ENCODE results near the gene DOC2A.

Gene DOC2A

GRCh38 chr16:29984764-29985147 lies 26.1 kb downstream of the DOC2A start:
- H2AFZ ChIP-seq (ENCODE audit: low read length) = no peak overlapping the region
- no peak overlapping the region for H3K9ac ChIP-seq (ENCODE audit: low read depth, low read length, poor library complexity)
- H3K4me1 ChIP-seq (ENCODE audit: control insufficient read depth in 2 of 2, insufficient read depth in 1 of 2, low read depth in 1 of 2, low read length in 2 of 2) = no peaks in the 10 kb centered on the region
- no peak overlapping the region for H2BK5ac ChIP-seq (ENCODE audit: low read length)
- no peaks in the 10 kb centered on the region for H3K9me3 ChIP-seq (replicated peaks in 1 of 2; ENCODE audit: control insufficient read depth in 2 of 2, insufficient read depth in 1 of 2, low read depth in 1 of 2, low read length in 2 of 2)
- no peak overlapping the region for H3K27ac ChIP-seq (replicated peaks; ENCODE audit: low read length)
- no peak for DNase-seq (ENCODE audit: low spot score)
- no peak overlapping the region for H3K14ac ChIP-seq (ENCODE audit: low read length)
- H4K91ac ChIP-seq (ENCODE audit: low read depth, low read length, poor library complexity) = no peak overlapping the region
- H2BK120ac ChIP-seq (ENCODE audit: low read depth, low read length) = no peak overlapping the region
- H3K4me3 ChIP-seq (ENCODE audit: low read length in 2 of 2) = no peak overlapping the region
- WGBS, 2 donors (ENCODE audit: extremely low coverage in 2 of 2, insufficient read length in 2 of 2, insufficient replicate concordance in 1 of 2) = no CpG with 5 or more reads among the region's 5 CpGs
- no peak overlapping the region for H3K4me2 ChIP-seq (ENCODE audit: insufficient read depth, low read length, poor library complexity, severe bottlenecking)
- no peak overlapping the region for H4K8ac ChIP-seq (ENCODE audit: low read depth, low read length)
- H3K23ac ChIP-seq (ENCODE audit: low read depth, low read length, poor library complexity) = no peak overlapping the region
- H3K4ac ChIP-seq (ENCODE audit: low read length) = no peak overlapping the region
- H2BK15ac ChIP-seq (ENCODE audit: low read length) = no peak overlapping the region
- no peak overlapping the region for H3K18ac ChIP-seq (ENCODE audit: low read length)
- no peak overlapping the region for H2AK5ac ChIP-seq (ENCODE audit: low read depth, low read length)
- H3K36me3 ChIP-seq (replicated peaks in 1 of 2; ENCODE audit: control insufficient read depth in 2 of 2, insufficient read depth in 2 of 2, low read length in 2 of 2) = peaks cover 77 to 100% of the 10 kb centered on the region in 2 donors
- peaks cover 2% of the 10 kb centered on the region for H3K79me1 ChIP-seq (ENCODE audit: low read depth, low read length)
- H2BK12ac ChIP-seq (ENCODE audit: low read length) = no peak overlapping the region
- no peaks in the 10 kb centered on the region for H3K27me3 ChIP-seq (ENCODE audit: control insufficient read depth in 3 of 3, insufficient read depth in 3 of 3, low read depth in 1 of 3, low read length in 3 of 3)

GRCh38 chr16:29984137-29984763 lies 26.6 kb downstream of the DOC2A start:
- H3K79me1 ChIP-seq (ENCODE audit: low read depth, low read length) = peaks cover 2% of the 10 kb centered on the region
- WGBS, 2 donors (ENCODE audit: extremely low coverage in 2 of 2, insufficient read length in 2 of 2, insufficient replicate concordance in 1 of 2) = no CpG with 5 or more reads among the region's 6 CpGs
- no peak overlapping the region for H3K14ac ChIP-seq (ENCODE audit: low read length)

GRCh38 chr16:29983420-29984136 lies 27.2 kb downstream of the DOC2A start:
- H2BK15ac ChIP-seq (ENCODE audit: low read length) = no peak overlapping the region
- no peak overlapping the region for H4K8ac ChIP-seq (ENCODE audit: low read depth, low read length)
- no peak overlapping the region for H2AK5ac ChIP-seq (ENCODE audit: low read depth, low read length)
- no peak overlapping the region for H3K14ac ChIP-seq (ENCODE audit: low read length)
- H3K9ac ChIP-seq (ENCODE audit: low read depth, low read length, poor library complexity) = no peak overlapping the region
- WGBS, 2 donors (ENCODE audit: extremely low coverage in 2 of 2, insufficient read length in 2 of 2, insufficient replicate concordance in 1 of 2) = no CpG with 5 or more reads among the region's 12 CpGs
- H2BK5ac ChIP-seq (ENCODE audit: low read length) = no peak overlapping the region
- no peak overlapping the region for H3K4ac ChIP-seq (ENCODE audit: low read length)
- H3K9me3 ChIP-seq (replicated peaks in 1 of 2; ENCODE audit: control insufficient read depth in 2 of 2, insufficient read depth in 1 of 2, low read depth in 1 of 2, low read length in 2 of 2) = no peaks in the 10 kb centered on the region
- H3K4me2 ChIP-seq (ENCODE audit: insufficient read depth, low read length, poor library complexity, severe bottlenecking) = no peak overlapping the region
- H3K4me1 ChIP-seq (ENCODE audit: control insufficient read depth in 2 of 2, insufficient read depth in 1 of 2, low read depth in 1 of 2, low read length in 2 of 2) = no peaks in the 10 kb centered on the region
- no peak overlapping the region for H4K91ac ChIP-seq (ENCODE audit: low read depth, low read length, poor library complexity)
- no peak overlapping the region for H2BK12ac ChIP-seq (ENCODE audit: low read length)
- H2AFZ ChIP-seq (ENCODE audit: low read length) = no peak overlapping the region
- no peak overlapping the region for H3K4me3 ChIP-seq (ENCODE audit: low read length in 2 of 2)
- peaks cover 75 to 100% of the 10 kb centered on the region in 2 donors for H3K36me3 ChIP-seq (replicated peaks in 1 of 2; ENCODE audit: control insufficient read depth in 2 of 2, insufficient read depth in 2 of 2, low read length in 2 of 2)
- no peak overlapping the region for H3K23ac ChIP-seq (ENCODE audit: low read depth, low read length, poor library complexity)
- peaks cover 2% of the 10 kb centered on the region for H3K79me1 ChIP-seq (ENCODE audit: low read depth, low read length)
- no peaks in the 10 kb centered on the region for H3K27me3 ChIP-seq (ENCODE audit: control insufficient read depth in 3 of 3, insufficient read depth in 3 of 3, low read depth in 1 of 3, low read length in 3 of 3)
- no peak overlapping the region for H3K18ac ChIP-seq (ENCODE audit: low read length)
- H2BK120ac ChIP-seq (ENCODE audit: low read depth, low read length) = no peak overlapping the region
- no peak for DNase-seq (ENCODE audit: low spot score)
- H3K27ac ChIP-seq (replicated peaks; ENCODE audit: low read length) = no peak overlapping the region

More at GRCh38 chr16:29984137-29984763, 26.6 kb downstream of the DOC2A start:
- peaks cover 73 to 100% of the 10 kb centered on the region in 2 donors for H3K36me3 ChIP-seq (replicated peaks in 1 of 2; ENCODE audit: control insufficient read depth in 2 of 2, insufficient read depth in 2 of 2, low read length in 2 of 2)
- H3K4me2 ChIP-seq (ENCODE audit: insufficient read depth, low read length, poor library complexity, severe bottlenecking) = no peak overlapping the region
- no peak overlapping the region for H3K9ac ChIP-seq (ENCODE audit: low read depth, low read length, poor library complexity)
- no peak overlapping the region for H2BK120ac ChIP-seq (ENCODE audit: low read depth, low read length)
- H3K4me3 ChIP-seq (ENCODE audit: low read length in 2 of 2) = no peak overlapping the region
- H2BK5ac ChIP-seq (ENCODE audit: low read length) = no peak overlapping the region
- no peak overlapping the region for H2BK15ac ChIP-seq (ENCODE audit: low read length)
- no peak overlapping the region for H2AFZ ChIP-seq (ENCODE audit: low read length)
- H2BK12ac ChIP-seq (ENCODE audit: low read length) = no peak overlapping the region
- H4K91ac ChIP-seq (ENCODE audit: low read depth, low read length, poor library complexity) = no peak overlapping the region
- no peak overlapping the region for H3K18ac ChIP-seq (ENCODE audit: low read length)
- DNase-seq (ENCODE audit: low spot score) = no peak
- no peaks in the 10 kb centered on the region for H3K4me1 ChIP-seq (ENCODE audit: control insufficient read depth in 2 of 2, insufficient read depth in 1 of 2, low read depth in 1 of 2, low read length in 2 of 2)
- no peaks in the 10 kb centered on the region for H3K27me3 ChIP-seq (ENCODE audit: control insufficient read depth in 3 of 3, insufficient read depth in 3 of 3, low read depth in 1 of 3, low read length in 3 of 3)
- H4K8ac ChIP-seq (ENCODE audit: low read depth, low read length) = no peak overlapping the region
- no peak overlapping the region for H2AK5ac ChIP-seq (ENCODE audit: low read depth, low read length)
- H3K9me3 ChIP-seq (replicated peaks in 1 of 2; ENCODE audit: control insufficient read depth in 2 of 2, insufficient read depth in 1 of 2, low read depth in 1 of 2, low read length in 2 of 2) = no peaks in the 10 kb centered on the region
- H3K27ac ChIP-seq (replicated peaks; ENCODE audit: low read length) = no peak overlapping the region
- H3K4ac ChIP-seq (ENCODE audit: low read length) = no peak overlapping the region
- no peak overlapping the region for H3K23ac ChIP-seq (ENCODE audit: low read depth, low read length, poor library complexity)

DNA sequence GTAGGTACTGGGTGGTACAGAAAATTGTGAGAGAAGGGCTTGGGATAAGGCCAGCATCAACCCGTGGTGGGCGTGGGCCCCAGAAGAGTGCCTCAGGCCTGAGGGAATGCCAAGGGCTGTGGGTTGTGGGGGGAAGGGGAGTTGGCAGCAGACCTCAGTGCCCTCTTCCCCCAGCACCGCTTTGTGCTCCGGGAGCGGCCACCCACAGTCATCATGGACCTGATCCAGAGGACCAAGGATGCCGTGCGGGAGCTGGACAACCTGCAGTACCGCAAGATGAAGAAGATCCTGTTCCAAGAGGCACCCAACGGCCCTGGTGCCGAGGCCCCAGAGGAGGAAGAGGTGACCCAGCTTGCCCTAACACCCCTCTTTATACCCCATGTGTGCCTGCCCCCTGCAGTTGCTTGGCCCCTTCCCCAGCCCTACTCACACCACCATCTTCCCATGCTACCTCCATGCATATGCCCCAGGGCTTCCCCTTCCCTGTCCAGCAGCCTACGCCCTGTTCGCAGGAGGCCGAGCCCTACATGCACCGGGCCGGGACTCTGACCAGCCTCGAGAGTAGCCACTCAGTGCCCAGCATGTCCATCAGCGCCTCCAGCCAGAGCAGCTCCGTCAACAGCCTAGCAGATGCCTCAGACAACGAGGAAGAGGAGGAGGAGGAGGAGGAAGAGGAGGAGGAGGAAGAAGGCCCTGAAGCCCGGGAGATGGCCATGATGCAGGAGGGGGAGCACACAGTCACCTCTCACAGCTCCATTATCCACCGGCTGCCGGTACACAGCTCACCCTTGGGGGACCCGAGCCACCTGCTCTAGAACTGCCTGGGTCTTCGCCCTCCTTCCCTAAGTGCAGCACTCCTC lies 28.0 kb downstream of the DOC2A start:
- no peak overlapping the region for H3K4ac ChIP-seq (ENCODE audit: low read length)
- H2BK5ac ChIP-seq (ENCODE audit: low read length) = no peak overlapping the region
- H3K4me2 ChIP-seq (ENCODE audit: insufficient read depth, low read length, poor library complexity, severe bottlenecking) = no peak overlapping the region
- no peak overlapping the region for H2BK120ac ChIP-seq (ENCODE audit: low read depth, low read length)
- no peak overlapping the region for H3K18ac ChIP-seq (ENCODE audit: low read length)
- H2BK15ac ChIP-seq (ENCODE audit: low read length) = no peak overlapping the region
- no peaks in the 10 kb centered on the region for H3K9me3 ChIP-seq (replicated peaks in 1 of 2; ENCODE audit: control insufficient read depth in 2 of 2, insufficient read depth in 1 of 2, low read depth in 1 of 2, low read length in 2 of 2)
- H4K8ac ChIP-seq (ENCODE audit: low read depth, low read length) = no peak overlapping the region
- no peak overlapping the region for H3K4me3 ChIP-seq (ENCODE audit: low read length in 2 of 2)
- no peak overlapping the region for H3K27ac ChIP-seq (replicated peaks; ENCODE audit: low read length)
- peaks cover 79 to 100% of the 10 kb centered on the region in 2 donors for H3K36me3 ChIP-seq (replicated peaks in 1 of 2; ENCODE audit: control insufficient read depth in 2 of 2, insufficient read depth in 2 of 2, low read length in 2 of 2)
- H3K23ac ChIP-seq (ENCODE audit: low read depth, low read length, poor library complexity) = no peak overlapping the region
- no CpG with 5 or more reads among the region's 24 CpGs for WGBS, 2 donors (ENCODE audit: extremely low coverage in 2 of 2, insufficient read length in 2 of 2, insufficient replicate concordance in 1 of 2)
- no peak overlapping the region for H3K9ac ChIP-seq (ENCODE audit: low read depth, low read length, poor library complexity)
- no peak for DNase-seq (ENCODE audit: low spot score)
- no peaks in the 10 kb centered on the region for H3K4me1 ChIP-seq (ENCODE audit: control insufficient read depth in 2 of 2, insufficient read depth in 1 of 2, low read depth in 1 of 2, low read length in 2 of 2)
- H3K79me1 ChIP-seq (ENCODE audit: low read depth, low read length) = peaks cover 5% of the 10 kb centered on the region
- H3K27me3 ChIP-seq (ENCODE audit: control insufficient read depth in 3 of 3, insufficient read depth in 3 of 3, low read depth in 1 of 3, low read length in 3 of 3) = no peaks in the 10 kb centered on the region
- H3K14ac ChIP-seq (ENCODE audit: low read length) = no peak overlapping the region
- H2AFZ ChIP-seq (ENCODE audit: low read length) = no peak overlapping the region
- no peak overlapping the region for H4K91ac ChIP-seq (ENCODE audit: low read depth, low read length, poor library complexity)
- no peak overlapping the region for H2AK5ac ChIP-seq (ENCODE audit: low read depth, low read length)
- H2BK12ac ChIP-seq (ENCODE audit: low read length) = no peak overlapping the region
